Heart right ventricle (tissue), 16 donors: ENCODE data around the gene CHST14. TPM values are rescaled to one million over a fixed set of nuclear protein-coding genes. Genes with fewer than 3 reads are reported as not detected.

Experiments used
- ATAC-seq, 8 donors: fragments of 200-7000 bp; cut with Tn5 transposase; one replicate each; pipeline ENCODE4 v1.9.1; 2020; ENCODE audit warnings: mild to moderate bottlenecking in 8 of 8, moderate library complexity in 8 of 8, moderate number of reproducible peaks in 1 of 8
- DNase-seq, 2 donors: peaks; one replicate each; pipeline ENCODE4 v3.0.0-alpha.2; 2020
- H3K27ac ChIP-seq, 10 donors: fragments of 200-600 bp; sonication (generic) in 2 of 10; one replicate each; pipeline versions ENCODE4 v1.5.0 to v1.8.0; 2020 to 2022; ENCODE audit warnings: mild to moderate bottlenecking in 3 of 10
- H3K27me3 ChIP-seq, 7 donors: fragments of 200-600 bp; one replicate each; pipeline ENCODE4 v1.8.0; 2021 to 2022; ENCODE audit warnings: mild to moderate bottlenecking in 2 of 7
- H3K36me3 ChIP-seq, 9 donors: fragments of 200-600 bp; sonication (generic) in 1 of 9; one replicate each; pipeline versions ENCODE4 v1.5.0 to v1.8.0; 2020 to 2022; ENCODE audit warnings: mild to moderate bottlenecking in 2 of 9
- H3K4me1 ChIP-seq, 9 donors: fragments of 200-600 bp; sonication (generic) in 1 of 9; one replicate each; pipeline versions ENCODE4 v1.5.0 to v1.8.0; 2020 to 2022; ENCODE audit warnings: mild to moderate bottlenecking in 4 of 9
- H3K4me3 ChIP-seq, 10 donors: fragments of 200-600 bp; sonication (generic) in 2 of 10; one replicate each; pipeline versions ENCODE4 v1.5.0 to v1.8.0; 2020 to 2022; ENCODE audit warnings: mild to moderate bottlenecking in 7 of 10, moderate library complexity in 2 of 10
- H3K9me3 ChIP-seq, 11 donors: fragments of 200-600 bp in 10 of 11; sonication (generic) in 2 of 11; one replicate each; pipeline versions ENCODE4 v1.5.0 to v1.8.0; 2013 to 2022; ENCODE audit warnings: mild to moderate bottlenecking in 2 of 11, control low read depth in 1 of 11, moderate library complexity in 1 of 11
- CTCF ChIP-seq, 9 donors: fragments of 200-600 bp; sonication (generic) in 2 of 9; IDR thresholded peaks; one replicate each; pipeline versions ENCODE4 v1.5.0 to v1.8.0; 2021 to 2022; ENCODE audit warnings: antibody characterized with exemption in 9 of 9, mild to moderate bottlenecking in 5 of 9, moderate library complexity in 1 of 9
- WGBS, 2 donors: extraction: QIAGEN DNeasy Blood & Tissue Kit; methylation state at CpG; one replicate each; pipeline ENCODE4 v1.1.7; 2013; ENCODE audit warnings: inconsistent platforms in 1 of 2; 5-methylcytosine and 5-hydroxymethylcytosine counted together
- intact Hi-C, 10 donors: fragments of 100-400 bp; cut with DNase I; formaldehyde crosslinking; loops; one replicate each; pipeline versions ENCODE4 v1.11.1 to v1.14.2; 2022
- polyA plus RNA-seq, 2 donors: library from polyadenylated mRNA; stranded (reverse); fragments of 200-250 nt; gene quantifications; one replicate each; pipeline ENCODE4 v1.2.3, GENCODE V29; 2013
- total RNA-seq, 10 donors: library from RNA; stranded (reverse); fragmentation: NEBNext Ultra II Directional in 3 of 10; extraction: Animal tissue kit (Norgen Biotek cat#: 25700) in 3 of 10; gene quantifications; one replicate each; pipeline versions ENCODE4 v1.2.1 to v1.2.4, GENCODE V29; 2021 to 2023
- donor health status: Arrhythmogenic right ventricular cardiomyopathy.
- donor health status: ischemic (EF 13 %, LVEDD 7.1; RV severe dilation, severe dysfunction).
- donor health status: healthy with polysubstance abuse.
- donor health status: DM: no; HTN: yes; CAD: no.
- donor health status: DM: no; HTN: no; CAD: no.
- donor health status: ischemic (EF 25% LVEDD 6.9; RV normal size, moderate dysfunction).
- donor health status: ischemic (EF 25% LVEDD 5.7; RV mildly dilated, moderate dysfunction).
- donor health status: healthy.
- donor health status: DM: yes; HTN: yes; CAD: no.
- donor health status: Ischemic cardiomyopathy.
- donor health status: ischemic (EF 35%, LVEDD 5.7; RV mildly dilated, moderate dysfunction).
- donor health status: nonischemic (EF 11% LVEDD 7.7; RV severe dilation, severe dysfunction).
- donor health status: DM: yes; HTN: yes; CAD: no.
- donor health status: PGD.
- donor health status: ischemic (EF 29% LVEDD 5.4; RV normal size, mild dysfunction).
- donor health status: nonischemic (EF 23%, LVEDD 6.1; RV moderate dilation, normal function).

CHST14 gene
- total and polyA plus RNA-seq, 12 donors = 5.3 to 11.5 (median 8.9) TPM

GRCh38 chr15:40511472-40512133, 40.8 kb downstream of the CHST14 start:
- peak in 1 of 9 donors; percentile 14 for TF ChIP-seq CTCF (IDR thresholded peaks at IDR 0.05)
- ATAC-seq = peak; percentile 81 to 91 (median 86)
- peak overlapping the region; percentile 32 to 78 (median 62) for H3K4me3 ChIP-seq
- intact Hi-C loops = loop anchor here in 4 of 10 donors (5.0 to 10.0 kb wide), 4 partner anchors 51 to 183 kb away; partner anchors contain the start of genes KNL1 (in 1 of the 4) and RAD51 (in 1 of the 4)
- peak; percentile 73 to 89 for DNase-seq
- H3K27ac ChIP-seq = peak overlapping the region in 9 of 10 donors; percentile 15 to 71 (median 64)
- H3K36me3 ChIP-seq = no peaks in the 10 kb centered on the region
- no peaks in the 10 kb centered on the region for H3K9me3 ChIP-seq
- peaks cover 0 to 28% (median 19%) of the 10 kb centered on the region in 9 donors for H3K4me1 ChIP-seq
- 2% methylated on average over 61 of the region's 61 CpGs for WGBS, 2 donors
- peaks cover 0 to 61% (median 0%) of the 10 kb centered on the region in 7 donors for H3K27me3 ChIP-seq

- H3K4me3 ChIP-seq = no peak overlapping the region
- no peak for TF ChIP-seq CTCF (IDR thresholded peaks at IDR 0.05)
- H3K27ac ChIP-seq = no peak overlapping the region
Observed at GRCh38 chr15:40512440-40512839, 41.7 kb downstream of the CHST14 start.

GRCh38 chr15:40513609-40514008, 42.8 kb downstream of the CHST14 start:
- Histone ChIP-seq H3K27me3 (peaks cover 0 to 42% (median 0%) of the 10 kb centered on the region in 7 donors), H3K36me3 (no peaks in the 10 kb centered on the region), H3K27ac (no peak overlapping the region), H3K9me3 (no peaks in the 10 kb centered on the region), H3K4me3 (no peak overlapping the region), H3K4me1 (peaks cover 0 to 20% (median 11%) of the 10 kb centered on the region in 9 donors)
- WGBS, 2 donors = 84 to 85% methylated on average over 5 of the region's 5 CpGs
- DNase-seq (no peak), ATAC-seq (no peak)
- TF ChIP-seq CTCF (IDR thresholded peaks at IDR 0.05) = no peak
- intact Hi-C loops = loop anchor here in 4 of 10 donors (5.0 to 10.0 kb wide), 4 partner anchors 49 to 181 kb away; partner anchors contain the start of genes KNL1 (in 1 of the 4) and RAD51 (in 1 of the 4)

More at GRCh38 chr15:40512440-40512839, 41.7 kb downstream of the CHST14 start:
- DNase-seq = no peak
- Histone ChIP-seq H3K4me1 (peaks cover 0 to 20% (median 11%) of the 10 kb centered on the region in 9 donors), H3K36me3 (no peaks in the 10 kb centered on the region), H3K9me3 (no peaks in the 10 kb centered on the region), H3K27me3 (peaks cover 0 to 52% (median 0%) of the 10 kb centered on the region in 7 donors)
- 94 to 97% methylated on average over 2 of the region's 2 CpGs for WGBS, 2 donors
- ATAC-seq = no peak
- intact Hi-C loops = loop anchor here in 4 of 10 donors (5.0 to 10.0 kb wide), 4 partner anchors 50 to 182 kb away; partner anchors contain the start of genes KNL1 (in 1 of the 4) and RAD51 (in 1 of the 4)

- DNase-seq (no peak), ATAC-seq (no peak)
- TF ChIP-seq CTCF (IDR thresholded peaks at IDR 0.05) = no peak
- 94% methylated on average over 2 of the region's 2 CpGs for WGBS, 2 donors
- H3K4me1 ChIP-seq = peaks cover 0 to 10% (median 5%) of the 10 kb centered on the region in 9 donors
- no peaks in the 10 kb centered on the region for H3K9me3 ChIP-seq
- intact Hi-C loops = loop anchor here in 2 of 10 donors (10.0 kb wide), 2 partner anchors 78 to 178 kb away; partner anchors contain the start of genes KNL1 (in 1 of the 2) and RAD51 (in 1 of the 2)
- peaks cover 0 to 15% (median 0%) of the 10 kb centered on the region in 7 donors for H3K27me3 ChIP-seq
- H3K27ac ChIP-seq = no peak overlapping the region
- no peaks in the 10 kb centered on the region for H3K36me3 ChIP-seq
- no peak overlapping the region for H3K4me3 ChIP-seq
Observed at GRCh38 chr15:40516322-40516721, 45.5 kb downstream of the CHST14 start.

Other genes with a start within 250 kb of the CHST14 start
- 10 to 100 TPM in 1 of 10 donors, 1 to 10 TPM in 9; 5.9 to 14.1 (median 7.6) TPM for gene PAK6, start 231.9 kb upstream of the CHST14 start, total RNA-seq
- 1 to 10 TPM in 1 of 2 donors, under 1 TPM in 1; 0.48 to 3.0 TPM for gene PAK6, start 231.9 kb upstream of the CHST14 start, polyA plus RNA-seq
- gene ANKRD63, start 187.9 kb upstream of the CHST14 start, total RNA-seq = 1 to 10 TPM in 1 of 10 donors, under 1 TPM in 3, not detected in 6; 0.26 to 1.9 (median 0.44) TPM
- gene ANKRD63, start 187.9 kb upstream of the CHST14 start, polyA plus RNA-seq = not detected
- gene PLCB2, start 163.0 kb upstream of the CHST14 start, total RNA-seq = 10 to 100 TPM in 2 of 10 donors, 1 to 10 TPM in 8; 1.2 to 24.4 (median 4.9) TPM
- 10 to 100 TPM in 1 of 2 donors, 1 to 10 TPM in 1; 4.2 to 14.6 TPM for gene PLCB2, start 163.0 kb upstream of the CHST14 start, polyA plus RNA-seq
- 10 to 100 TPM; 32.5 to 63.9 (median 40.9) TPM for gene INAFM2, start 147.3 kb upstream of the CHST14 start, total RNA-seq
- 10 to 100 TPM; 19.8 to 56.1 TPM for gene INAFM2, start 147.3 kb upstream of the CHST14 start, polyA plus RNA-seq
- gene CCDC9B, start 130.0 kb upstream of the CHST14 start, total RNA-seq = 100 to 1,000 TPM; 113 to 190 (median 151) TPM
- gene CCDC9B, start 130.0 kb upstream of the CHST14 start, polyA plus RNA-seq = 10 to 100 TPM; 13.0 to 97.4 TPM
- not detected for gene PHGR1, start 120.0 kb upstream of the CHST14 start, total RNA-seq
- gene PHGR1, start 120.0 kb upstream of the CHST14 start, polyA plus RNA-seq = not detected
- 1 to 10 TPM in 2 of 10 donors, under 1 TPM in 8; 0.08 to 1.3 (median 0.71) TPM for gene DISP2, start 112.8 kb upstream of the CHST14 start, total RNA-seq
- gene DISP2, start 112.8 kb upstream of the CHST14 start, polyA plus RNA-seq = 1 to 10 TPM in 1 of 2 donors, under 1 TPM in 1; 0.16 to 2.7 TPM
- 10 to 100 TPM in 3 of 10 donors, 1 to 10 TPM in 7; 5.3 to 16.0 (median 8.3) TPM for gene KNSTRN, start 88.3 kb upstream of the CHST14 start, total RNA-seq
- gene KNSTRN, start 88.3 kb upstream of the CHST14 start, polyA plus RNA-seq = 10 to 100 TPM in 1 of 2 donors, 1 to 10 TPM in 1; 8.2 to 13.1 TPM
- 100 to 1,000 TPM in 7 of 10 donors, 10 to 100 TPM in 3; 71.1 to 143 (median 109) TPM for gene IVD, start 65.2 kb upstream of the CHST14 start, total RNA-seq
- gene IVD, start 65.2 kb upstream of the CHST14 start, polyA plus RNA-seq = 10 to 100 TPM; 42.2 to 44.4 TPM
- 10 to 100 TPM; 12.1 to 17.8 (median 16.0) TPM for gene BAHD1, start 30.0 kb upstream of the CHST14 start, total RNA-seq
- gene BAHD1, start 30.0 kb upstream of the CHST14 start, polyA plus RNA-seq = 1 to 10 TPM; 8.9 to 9.7 TPM
- 10 to 100 TPM; 16.0 to 30.1 (median 21.6) TPM for gene CCDC32, start 94.1 kb downstream of the CHST14 start, total RNA-seq
- gene CCDC32, start 94.1 kb downstream of the CHST14 start, polyA plus RNA-seq = 10 to 100 TPM; 25.0 to 37.5 TPM
- gene RPUSD2, start 98.3 kb downstream of the CHST14 start, total RNA-seq = 10 to 100 TPM in 6 of 10 donors, 1 to 10 TPM in 4; 7.4 to 14.8 (median 10.7) TPM
- gene RPUSD2, start 98.3 kb downstream of the CHST14 start, polyA plus RNA-seq = 10 to 100 TPM in 1 of 2 donors, 1 to 10 TPM in 1; 9.6 to 11.0 TPM
- 1 to 10 TPM in 4 of 10 donors, under 1 TPM in 6; 0.21 to 2.6 (median 0.73) TPM for gene KNL1, start 123.3 kb downstream of the CHST14 start, total RNA-seq
- gene KNL1, start 123.3 kb downstream of the CHST14 start, polyA plus RNA-seq = under 1 TPM; 0.10 to 0.22 TPM
- 1 to 10 TPM in 2 of 10 donors, under 1 TPM in 8; 0.30 to 3.6 (median 0.76) TPM for gene RAD51, start 224.2 kb downstream of the CHST14 start, total RNA-seq
- gene RAD51, start 224.2 kb downstream of the CHST14 start, polyA plus RNA-seq = under 1 TPM in 1 of 2 donors, not detected in 1; 0.43 TPM